ENCODE data around the gene GABRD. TPM values are rescaled to one million over a fixed set of nuclear protein-coding genes. Genes with fewer than 3 reads are reported as not detected.

GABRD gene
- total RNA-seq, 2 experiments from 2014 or later, result not detected

- POLR2A ChIA-PET, result interaction anchor here (1.1 kb wide), 1 partner anchor 16 kb away, joined by 3 read pairs; no protein-coding TSS in a partner anchor
- Mint-ChIP-seq H3K27me3 (peaks cover 10% of the 10 kb centered on the region), H3K4me1 (no peaks in the 10 kb centered on the region), H3K36me3 (no peaks in the 10 kb centered on the region), H3K4me3 (no peak overlapping the region), H3K9me3 (no peaks in the 10 kb centered on the region), H3K27ac (no peak overlapping the region)
- ATAC-seq (ENCODE audit: low read depth) (no peak), DNase-seq (no peak)
These were observed 28.9 kb upstream of the GABRD start for GRCh38 chr1:1990222-1990621.

- Mint-ChIP-seq H3K36me3 (no peaks in the 10 kb centered on the region), H3K4me3 (no peak overlapping the region), H3K27me3 (peaks cover 16% of the 10 kb centered on the region), H3K4me1 (peaks cover 6% of the 10 kb centered on the region), H3K27ac (no peak overlapping the region), H3K9me3 (no peaks in the 10 kb centered on the region)
- DNase-seq (no peak), ATAC-seq (ENCODE audit: low read depth) (no peak)
- POLR2A ChIA-PET, result interaction anchor here (0.6 kb wide), 1 partner anchor 67 kb away, joined by 3 read pairs; no protein-coding TSS in a partner anchor
These were observed 24.6 kb upstream of the GABRD start for GRCh38 chr1:1994536-1994935.

- H3K9me3 Mint-ChIP-seq, result no peaks in the 10 kb centered on the region
- no peak overlapping the region for H3K4me3 Mint-ChIP-seq
- no peaks in the 10 kb centered on the region for H3K36me3 Mint-ChIP-seq
- H3K27me3 Mint-ChIP-seq, result peaks cover 20% of the 10 kb centered on the region
- DNase-seq (no peak), ATAC-seq (ENCODE audit: low read depth) (no peak)
- H3K4me1 Mint-ChIP-seq, result peaks cover 6% of the 10 kb centered on the region
- H3K27ac Mint-ChIP-seq, result peak overlapping the region; percentile 70
- POLR2A ChIA-PET, result no interaction called here
These were observed 22.9 kb upstream of the GABRD start for GRCh38 chr1:1996207-1996651.

DNA sequence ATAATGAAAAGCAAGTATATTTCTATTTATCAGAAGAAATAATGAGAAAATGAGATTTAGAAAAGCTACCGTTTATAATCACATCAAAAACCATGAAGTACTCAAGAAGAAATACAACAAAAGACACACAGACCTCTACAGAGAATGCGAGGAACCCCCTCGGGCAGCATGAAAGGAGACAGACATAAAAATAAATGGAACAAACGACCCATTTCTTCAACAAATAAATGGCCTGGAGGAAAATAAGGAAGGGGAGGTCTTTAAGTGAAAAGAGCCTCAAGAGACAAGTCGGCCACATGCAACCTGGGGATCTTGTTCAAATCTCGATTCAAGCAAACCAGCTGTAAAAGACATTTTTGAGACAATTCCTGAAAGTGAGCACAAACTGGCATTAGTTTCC lies 21.6 kb upstream of the GABRD start:
- DNase-seq, result no peak
- ATAC-seq (ENCODE audit: low read depth), result no peak
- Mint-ChIP-seq H3K4me3 (no peak overlapping the region), H3K9me3 (no peaks in the 10 kb centered on the region), H3K4me1 (peaks cover 6% of the 10 kb centered on the region), H3K27me3 (peaks cover 30% of the 10 kb centered on the region), H3K36me3 (no peaks in the 10 kb centered on the region), H3K27ac (no peak overlapping the region)
- POLR2A ChIA-PET, result no interaction called here

GRCh38 chr1:2000432-2000831 lies 18.7 kb upstream of the GABRD start:
- Mint-ChIP-seq H3K9me3 (no peaks in the 10 kb centered on the region), H3K4me3 (no peak overlapping the region), H3K27ac (no peak overlapping the region), H3K36me3 (no peaks in the 10 kb centered on the region), H3K4me1 (peaks cover 6% of the 10 kb centered on the region), H3K27me3 (peaks cover 54% of the 10 kb centered on the region)
- DNase-seq (no peak), ATAC-seq (ENCODE audit: low read depth) (no peak)
- POLR2A ChIA-PET, result no interaction called here

DNA sequence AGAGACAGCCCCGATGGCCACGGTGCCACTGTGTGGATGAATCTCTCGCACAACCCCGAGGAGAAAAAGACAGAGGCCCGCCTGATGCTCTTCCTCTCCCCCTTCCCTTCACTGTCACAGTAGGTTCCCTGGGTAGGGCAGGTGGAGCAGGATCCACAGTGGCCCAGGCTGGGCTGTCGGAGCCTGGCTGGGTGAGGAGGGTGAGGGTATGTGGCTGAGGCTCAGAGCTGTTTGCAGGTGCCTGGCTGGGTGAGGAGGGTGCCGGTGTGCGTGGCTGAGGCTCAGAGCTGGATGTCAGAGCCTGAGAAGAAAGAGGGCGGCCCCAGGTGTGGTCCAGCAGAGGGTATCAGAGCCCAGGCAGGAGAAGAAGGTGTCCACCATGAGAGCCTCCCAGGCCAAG lies 18.3 kb upstream of the GABRD start:
- DNase-seq (no peak), ATAC-seq (ENCODE audit: low read depth) (no peak)
- POLR2A ChIA-PET, result interaction anchor here (0.7 kb wide), 1 partner anchor 863 kb away, joined by 3 read pairs; no protein-coding TSS in a partner anchor
- Mint-ChIP-seq H3K27me3 (peaks cover 58% of the 10 kb centered on the region), H3K4me3 (no peak overlapping the region), H3K36me3 (no peaks in the 10 kb centered on the region), H3K9me3 (no peaks in the 10 kb centered on the region), H3K4me1 (peaks cover 6% of the 10 kb centered on the region), H3K27ac (no peak overlapping the region)

- Mint-ChIP-seq H3K27ac (no peak overlapping the region), H3K36me3 (no peaks in the 10 kb centered on the region), H3K4me1 (no peaks in the 10 kb centered on the region), H3K27me3 (peaks cover 56% of the 10 kb centered on the region), H3K9me3 (no peaks in the 10 kb centered on the region), H3K4me3 (no peak overlapping the region)
- POLR2A ChIA-PET, result interaction anchor here (0.7 kb wide), 1 partner anchor 862 kb away, joined by 3 read pairs; no protein-coding TSS in a partner anchor
- ATAC-seq (ENCODE audit: low read depth) (no peak), DNase-seq (no peak)
These were observed 17.3 kb upstream of the GABRD start for GRCh38 chr1:2001773-2002411.

- H3K27me3 Mint-ChIP-seq, result peaks cover 50% of the 10 kb centered on the region
- H3K9me3 Mint-ChIP-seq, result no peaks in the 10 kb centered on the region
- ATAC-seq (ENCODE audit: low read depth) (peak; percentile 56), DNase-seq (peak; percentile 51)
- no peaks in the 10 kb centered on the region for H3K4me1 Mint-ChIP-seq
- H3K36me3 Mint-ChIP-seq, result no peaks in the 10 kb centered on the region
- POLR2A ChIA-PET, result no interaction called here
- H3K27ac Mint-ChIP-seq, result no peak within 1 kb of the TSS
- no peak within 1 kb of the TSS for H3K4me3 Mint-ChIP-seq
These were observed 15.5 kb upstream of the GABRD start, which contains the start of gene CFAP74 for GRCh38 chr1:2003541-2004131. Gene CFAP74 (minus strand): TSS chr1:2003786. CDS start chr1:1990956, 12,830 bp downstream.

DNA sequence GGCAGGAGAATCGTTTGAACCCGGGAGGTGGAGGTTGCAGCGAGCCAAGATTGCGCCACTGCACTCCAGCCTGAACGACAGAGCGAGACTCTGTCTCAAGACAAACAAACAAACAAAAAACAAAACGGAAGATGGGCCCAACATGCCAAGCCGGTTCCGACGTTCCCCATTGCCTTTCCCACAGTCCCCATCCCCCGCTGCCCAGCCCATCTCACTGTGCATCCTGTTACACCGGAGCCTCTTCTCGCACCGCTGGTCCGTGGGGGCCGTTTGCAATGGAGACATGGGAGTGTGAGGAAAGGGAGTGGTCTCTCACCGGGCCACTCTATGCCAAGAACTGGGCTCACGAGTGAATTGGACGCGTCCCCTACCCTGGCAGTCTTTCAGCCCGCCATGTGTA lies 14.3 kb upstream of the GABRD start:
- Mint-ChIP-seq H3K4me3 (no peak overlapping the region), H3K27ac (no peak overlapping the region), H3K4me1 (no peaks in the 10 kb centered on the region), H3K27me3 (peaks cover 50% of the 10 kb centered on the region), H3K36me3 (no peaks in the 10 kb centered on the region), H3K9me3 (no peaks in the 10 kb centered on the region)
- ATAC-seq (ENCODE audit: low read depth), result no peak
- DNase-seq, result no peak
- POLR2A ChIA-PET, result no interaction called here

- POLR2A ChIA-PET, result no interaction called here
- H3K9me3 Mint-ChIP-seq, result no peaks in the 10 kb centered on the region
- ATAC-seq (ENCODE audit: low read depth) (no peak), DNase-seq (no peak)
- H3K27ac Mint-ChIP-seq, result no peak overlapping the region
- no peaks in the 10 kb centered on the region for H3K4me1 Mint-ChIP-seq
- no peak overlapping the region for H3K4me3 Mint-ChIP-seq
- H3K27me3 Mint-ChIP-seq, result peaks cover 27% of the 10 kb centered on the region
- no peaks in the 10 kb centered on the region for H3K36me3 Mint-ChIP-seq
These were observed 9.8 kb upstream of the GABRD start for GRCh38 chr1:2009101-2010053.

DNA sequence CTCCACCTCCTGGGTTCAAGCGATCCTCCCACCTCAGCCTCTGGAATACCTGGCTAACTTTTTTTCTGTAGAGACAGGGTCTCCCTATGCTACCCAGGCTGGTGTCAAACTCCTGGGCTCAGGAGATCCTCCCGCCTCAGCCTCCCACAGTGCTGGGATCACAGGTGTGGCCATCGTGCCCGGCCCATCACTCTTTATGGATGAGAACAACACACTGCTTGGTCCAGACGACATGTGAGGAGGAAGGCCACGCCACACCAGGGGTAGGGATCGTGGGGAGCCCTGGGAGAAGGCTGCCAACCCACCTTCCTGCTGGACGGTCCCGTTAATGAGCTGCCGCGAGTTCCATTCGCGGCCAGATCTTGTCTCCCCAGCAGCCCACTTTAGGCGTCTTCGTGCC lies 5.0 kb upstream of the GABRD start:
- no peak overlapping the region for H3K4me3 Mint-ChIP-seq

DNA sequence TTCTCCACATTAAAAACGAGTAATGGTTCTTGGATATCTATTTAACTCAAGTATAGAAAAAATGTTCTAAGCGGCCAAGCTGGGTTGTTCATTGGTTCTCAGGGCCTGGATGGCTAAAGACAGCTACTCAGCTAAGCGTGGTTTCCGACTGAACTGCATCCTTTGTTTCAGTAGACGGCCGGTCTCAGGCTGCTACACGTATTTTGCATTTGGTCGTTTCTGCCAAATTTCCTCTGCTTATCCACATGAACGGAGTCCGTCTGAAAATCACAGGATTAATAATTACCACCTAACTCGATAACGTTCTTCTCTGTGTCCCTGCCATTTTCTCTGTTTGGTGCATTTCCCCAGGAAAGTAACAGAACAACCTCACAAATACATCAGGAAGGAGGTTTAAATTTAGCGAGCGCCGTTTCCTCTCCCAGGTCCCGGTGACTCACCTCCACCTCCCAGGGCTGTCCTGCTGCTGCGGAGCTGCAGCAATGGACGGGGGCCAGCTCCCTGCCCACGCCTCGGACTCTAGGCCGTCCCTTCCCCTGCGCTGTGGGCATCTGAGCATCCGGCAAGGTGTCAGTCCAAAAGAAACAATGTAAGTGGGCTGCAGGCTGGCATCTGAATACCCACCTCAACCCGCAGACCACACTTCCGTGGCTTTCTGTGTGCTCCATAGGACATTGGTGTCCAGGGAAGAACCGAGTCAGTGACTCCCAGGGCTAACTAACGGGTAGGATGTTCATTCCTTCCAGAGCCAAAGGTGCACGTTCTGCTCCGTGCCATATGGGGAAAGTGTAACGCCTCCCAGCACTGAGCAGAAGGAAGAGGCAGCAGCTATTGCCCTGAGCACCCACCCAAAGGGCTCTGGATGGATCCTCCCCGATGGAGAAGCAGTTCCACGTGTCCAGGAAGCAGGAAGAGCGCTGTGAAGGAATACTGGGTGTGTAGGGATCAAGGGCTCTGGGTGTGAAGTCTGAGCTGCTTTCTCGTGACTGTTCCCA lies 4.1 kb upstream of the GABRD start:
- no peak overlapping the region for H3K4me3 Mint-ChIP-seq
- H3K27ac Mint-ChIP-seq, result peak overlapping the region; percentile 21
- ATAC-seq (ENCODE audit: low read depth) (no peak), DNase-seq (no peak)
- no peaks in the 10 kb centered on the region for H3K36me3 Mint-ChIP-seq
- peaks cover 4% of the 10 kb centered on the region for H3K4me1 Mint-ChIP-seq
- H3K27me3 Mint-ChIP-seq, result peaks cover 39% of the 10 kb centered on the region
- POLR2A ChIA-PET, result no interaction called here
- no peaks in the 10 kb centered on the region for H3K9me3 Mint-ChIP-seq

More for the DNA sequence above, 5.0 kb upstream of the GABRD start:
- Mint-ChIP-seq H3K36me3 (no peaks in the 10 kb centered on the region), H3K4me1 (peaks cover 4% of the 10 kb centered on the region), H3K9me3 (no peaks in the 10 kb centered on the region), H3K27ac (no peak overlapping the region), H3K27me3 (peaks cover 36% of the 10 kb centered on the region)
- POLR2A ChIA-PET, result no interaction called here
- ATAC-seq (ENCODE audit: low read depth) (no peak), DNase-seq (no peak)
